Stromal cell of bone marrow (primary cell): ENCODE measurements around the gene DEFB115.
"Not testable (repeated sequence)": the region's sequence is repeated elsewhere in the genome, so short reads cannot be mapped to it uniquely, and the experiment has no call there.

Experiments
- DNase-seq: peaks from one replicate; pipeline ENCODE4 v3.0.0-alpha.2; 2012; ENCODE audit warnings: low read depth

DEFB115 gene

DNA sequence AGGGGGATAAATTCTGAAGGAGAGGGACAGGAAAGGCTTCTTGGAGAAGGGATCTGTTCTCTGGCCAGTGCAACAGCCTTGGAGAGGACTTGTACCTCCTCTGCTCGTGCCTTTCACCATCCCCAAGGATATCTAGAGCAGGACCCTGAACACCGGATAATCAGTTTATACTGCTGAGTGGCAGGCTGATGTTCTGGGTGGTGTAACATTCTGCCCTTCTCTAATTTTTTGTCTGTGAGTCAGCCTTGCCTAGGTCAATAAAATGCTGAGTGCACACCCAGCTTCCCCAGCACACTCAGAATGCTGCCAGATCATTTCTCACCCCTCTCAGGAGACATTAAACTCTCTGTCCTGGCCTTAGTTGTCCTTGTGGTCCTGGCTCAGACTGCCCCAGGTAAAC lies at the start of gene DEFB115:
TSS of gene DEFB115 (plus strand) at position 301 of the 400 bp plus-strand sequence. CDS start at position 301, 0 bp downstream.
- DNase-seq, result no peak

DNA sequence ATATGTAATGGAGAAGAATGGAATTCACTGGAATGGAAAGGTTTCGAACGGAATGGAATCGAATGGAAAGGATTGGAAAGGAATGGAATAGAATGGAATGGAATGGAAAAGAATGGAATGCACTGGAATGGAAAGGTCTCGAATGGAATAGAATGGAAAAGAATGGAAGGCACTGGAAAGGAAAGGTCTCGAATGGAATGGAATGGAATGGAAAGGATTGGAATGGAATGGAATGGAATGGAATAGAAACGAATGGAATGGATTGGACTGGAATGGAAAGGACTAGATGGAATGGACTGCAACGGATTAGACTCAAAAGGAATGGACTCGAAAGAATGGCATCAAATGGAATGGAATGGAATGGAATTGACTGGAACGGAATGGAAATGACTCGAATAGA lies 20.5 kb upstream of the DEFB115 start:
- no peak for DNase-seq

GRCh38 chr20:31237763-31238162 lies 19.7 kb upstream of the DEFB115 start:
- no peak for DNase-seq

- no peak for DNase-seq
Measured at GRCh38 chr20:31239139-31239538, 18.3 kb upstream of the DEFB115 start.

- no peak for DNase-seq
Measured at GRCh38 chr20:31256959-31257358, 505 bp upstream of the DEFB115 start.

DNA sequence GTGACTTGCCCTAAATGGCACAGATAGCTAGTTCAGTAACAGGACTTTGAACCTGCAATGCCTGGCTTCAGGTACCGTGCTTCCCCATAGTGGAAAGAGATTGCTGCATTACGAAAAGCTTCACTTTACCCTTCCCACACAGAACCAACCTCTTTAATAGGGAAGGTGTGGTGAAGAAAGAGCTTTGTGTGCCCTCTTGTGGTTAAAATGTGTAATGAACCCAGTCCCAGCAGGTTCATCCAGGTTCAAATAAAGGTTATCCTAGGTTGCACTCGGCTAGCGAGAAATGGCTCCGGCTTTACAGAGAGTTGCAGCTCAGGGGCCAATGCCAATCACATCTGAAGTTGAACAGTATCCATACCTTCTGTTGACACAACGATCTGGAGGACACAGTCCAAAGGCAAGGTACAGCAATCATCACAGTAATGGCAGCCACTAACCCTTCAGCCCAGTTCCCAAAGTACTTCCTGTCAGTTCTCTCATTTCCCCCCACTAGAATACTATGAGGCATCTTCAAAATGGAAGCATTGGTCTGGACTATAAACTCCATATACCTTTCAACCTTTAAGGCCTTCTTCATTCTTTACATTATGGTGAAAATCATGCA lies 3.0 kb downstream of the DEFB115 start:
- no peak for DNase-seq

- no peak for DNase-seq
Measured at GRCh38 chr20:31274441-31274840, 17.0 kb downstream of the DEFB115 start.

GRCh38 chr20:31278178-31278577 lies 20.7 kb downstream of the DEFB115 start:
- DNase-seq, result no peak

DNA sequence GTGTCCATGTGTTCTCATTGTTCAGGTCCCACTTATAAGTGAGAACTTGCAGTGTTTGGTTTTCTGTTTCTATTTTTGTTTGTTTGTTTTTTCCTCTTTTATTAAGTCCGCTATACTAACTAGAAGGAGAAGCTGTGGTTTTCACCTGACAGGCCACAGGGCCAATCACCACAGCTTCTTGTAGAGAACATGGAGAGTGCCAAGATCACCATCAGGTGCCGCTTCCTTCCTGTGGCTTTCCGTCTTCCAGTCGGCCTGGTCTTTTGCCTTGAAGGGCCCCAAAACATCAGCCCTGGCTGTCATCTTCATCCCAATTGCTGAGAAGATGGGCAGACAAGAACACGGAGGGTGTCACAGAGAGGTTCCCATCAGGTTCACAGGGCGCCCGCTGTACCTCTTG lies 27.5 kb downstream of the DEFB115 start:
- not testable (repeated sequence) for DNase-seq

DNA sequence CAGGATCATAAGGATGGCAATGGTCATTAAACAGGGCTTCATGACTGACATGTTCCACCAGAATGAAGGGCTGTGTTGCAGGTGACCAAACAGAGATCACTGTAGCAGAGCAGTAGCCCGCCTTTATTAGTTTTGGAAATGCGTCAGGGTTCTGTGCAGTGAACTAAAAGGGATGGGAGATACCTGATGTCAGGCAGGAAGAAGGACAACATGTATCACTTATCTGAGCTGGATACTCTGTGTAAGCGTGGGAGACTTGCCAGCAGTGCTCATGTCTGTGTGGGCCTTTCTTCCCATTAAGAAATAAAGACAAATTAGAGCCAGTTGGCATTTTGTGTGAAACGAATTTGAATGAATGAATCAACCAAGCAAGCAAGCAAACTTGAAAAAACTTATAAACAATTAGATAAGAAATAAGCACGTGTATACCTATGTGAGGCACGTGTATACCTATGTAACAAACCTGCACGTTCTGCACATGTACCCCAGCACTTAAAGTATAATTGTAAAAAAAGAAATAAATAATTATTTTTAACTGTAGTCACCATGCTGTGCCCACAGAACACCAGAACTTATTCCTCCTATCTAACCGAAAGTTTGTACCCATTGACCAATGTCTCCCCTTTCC lies 51.2 kb downstream of the DEFB115 start, which contains the start of gene DEFB116:
TSS of gene DEFB116 (minus strand) at position 51 of the 628 bp plus-strand sequence. CDS start at position 51, 0 bp downstream.
- DNase-seq, result no peak
